ENCODE data around the gene CPZ. TPM values are rescaled to one million over a fixed set of nuclear protein-coding genes. Genes with fewer than 3 reads are reported as not detected.

Gene CPZ
- total RNA-seq, 4 donors from 2014 or later: 2.3 to 7.5 (median 3.2) TPM; not detected in 1

GRCh38 chr4:8647094-8647570 is 54.6 kb downstream of the CPZ start:
- Histone ChIP-seq H3K36me3 (no peaks in the 10 kb centered on the region), H3K4me1 (no peaks in the 10 kb centered on the region), H3K9me3 (no peaks in the 10 kb centered on the region), H3K27ac (no peak overlapping the region), H3K27me3 (peaks cover 64% of the 10 kb centered on the region), H3K4me3 (no peak overlapping the region)
- no peak for ATAC-seq
- TF ChIP-seq EP300 (IDR thresholded peaks at IDR 0.05) (no peak), POLR2A (IDR thresholded peaks at IDR 0.05) (no peak), CTCF (IDR thresholded peaks at IDR 0.05) (no peak), POLR2AphosphoS5 (IDR thresholded peaks at IDR 0.05) (no peak)
- 81 to 85% methylated on average over 7 to 12 of the region's 14 CpGs for WGBS, 2 donors (ENCODE audit: low coverage in 1 of 2)

- no peak overlapping the region for H3K4me3 ChIP-seq
- H3K4me1 ChIP-seq: no peaks in the 10 kb centered on the region
- no peaks in the 10 kb centered on the region for H3K36me3 ChIP-seq
- TF ChIP-seq POLR2AphosphoS5 (IDR thresholded peaks at IDR 0.05) (no peak), CTCF (IDR thresholded peaks at IDR 0.05) (no peak), POLR2A (IDR thresholded peaks at IDR 0.05) (no peak), EP300 (IDR thresholded peaks at IDR 0.05) (no peak)
- peaks cover 69% of the 10 kb centered on the region for H3K27me3 ChIP-seq
- no peak overlapping the region for H3K27ac ChIP-seq
- H3K9me3 ChIP-seq: no peaks in the 10 kb centered on the region
- no peak for ATAC-seq
- WGBS, 2 donors (ENCODE audit: low coverage in 1 of 2): 74 to 90% methylated on average over 2 to 7 of the region's 13 CpGs
Measured at GRCh38 chr4:8647626-8648025, 55.1 kb downstream of the CPZ start.

GRCh38 chr4:8648296-8648695 is 55.7 kb downstream of the CPZ start:
- peaks cover 74% of the 10 kb centered on the region for H3K27me3 ChIP-seq
- TF ChIP-seq EP300 (IDR thresholded peaks at IDR 0.05): no peak
- no peak for TF ChIP-seq CTCF (IDR thresholded peaks at IDR 0.05)
- TF ChIP-seq POLR2A (IDR thresholded peaks at IDR 0.05): no peak
- TF ChIP-seq POLR2AphosphoS5 (IDR thresholded peaks at IDR 0.05): no peak
- H3K27ac ChIP-seq: no peak overlapping the region
- H3K4me3 ChIP-seq: no peak overlapping the region
- H3K36me3 ChIP-seq: no peaks in the 10 kb centered on the region
- ATAC-seq: no peak
- H3K4me1 ChIP-seq: no peaks in the 10 kb centered on the region
- 90 to 91% methylated on average over 4 to 5 of the region's 6 CpGs for WGBS, 2 donors (ENCODE audit: low coverage in 1 of 2)
- no peaks in the 10 kb centered on the region for H3K9me3 ChIP-seq

- ATAC-seq: no peak
- H3K4me1 ChIP-seq: no peaks in the 10 kb centered on the region
- H3K36me3 ChIP-seq: no peaks in the 10 kb centered on the region
- TF ChIP-seq POLR2A (IDR thresholded peaks at IDR 0.05) (no peak), POLR2AphosphoS5 (IDR thresholded peaks at IDR 0.05) (no peak), EP300 (IDR thresholded peaks at IDR 0.05) (no peak), CTCF (IDR thresholded peaks at IDR 0.05) (no peak)
- WGBS, 2 donors (ENCODE audit: low coverage in 1 of 2): 54 to 92% methylated on average over 4 to 9 of the region's 23 CpGs
- peaks cover 0 to 4% (median 0%) of the 10 kb centered on the region in 3 donors for H3K9me3 ChIP-seq
- H3K4me3 ChIP-seq: no peak overlapping the region
- H3K27me3 ChIP-seq: peaks cover 77% of the 10 kb centered on the region
- H3K27ac ChIP-seq: no peak overlapping the region
Measured at GRCh38 chr4:8648816-8649630, 56.5 kb downstream of the CPZ start.

Data from gastroesophageal sphincter (tissue), 4 donors.